ENCODE results near the gene IL31.

Gene IL31

GRCh38 chr12:122159882-122160281 is 14.1 kb downstream of the IL31 start:
- DNase-seq (ENCODE audit: low read depth in 1 of 2, low spot score in 1 of 2): no peak

GRCh38 chr12:122158700-122159285 is 15.2 kb downstream of the IL31 start:
- no peak for DNase-seq (ENCODE audit: low read depth in 1 of 2, low spot score in 1 of 2)

GRCh38 chr12:122155705-122156104 is 18.3 kb downstream of the IL31 start:
- DNase-seq (ENCODE audit: low read depth in 1 of 2, low spot score in 1 of 2): no peak

GRCh38 chr12:122152754-122153153 is 21.3 kb downstream of the IL31 start:
- DNase-seq (ENCODE audit: low read depth in 1 of 2, low spot score in 1 of 2): no peak

DNA sequence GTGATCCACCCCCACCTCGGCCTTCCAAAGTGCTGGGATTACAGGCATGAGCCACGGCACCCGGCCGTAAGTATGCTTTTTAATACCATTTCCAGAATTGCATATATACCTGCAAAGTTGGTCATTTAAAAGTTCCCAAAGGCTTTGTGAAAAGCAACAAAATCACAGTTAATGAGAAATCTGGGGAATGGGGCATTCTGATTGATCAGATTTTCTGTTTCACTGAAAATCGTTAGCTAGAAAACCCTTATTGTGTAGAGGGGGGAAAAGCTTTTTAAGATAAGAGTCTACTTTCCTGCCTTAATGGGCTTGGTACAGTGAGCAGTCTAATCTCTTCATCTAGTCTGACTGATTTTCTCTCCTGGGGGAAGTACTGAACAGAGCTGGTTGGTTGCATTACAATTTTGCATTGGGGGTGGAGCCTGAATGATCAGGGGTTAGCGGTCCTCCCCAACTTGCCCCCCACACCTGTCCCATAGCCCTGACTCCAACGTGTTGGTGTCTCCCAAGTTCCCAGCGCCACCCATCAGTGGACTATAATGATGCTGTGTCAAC is 23.8 kb downstream of the IL31 start:
- no peak for DNase-seq (ENCODE audit: low read depth in 1 of 2, low spot score in 1 of 2)

- no peak for DNase-seq (ENCODE audit: low read depth in 1 of 2, low spot score in 1 of 2)
Measured at GRCh38 chr12:122148657-122149056, 25.4 kb downstream of the IL31 start.

DNA sequence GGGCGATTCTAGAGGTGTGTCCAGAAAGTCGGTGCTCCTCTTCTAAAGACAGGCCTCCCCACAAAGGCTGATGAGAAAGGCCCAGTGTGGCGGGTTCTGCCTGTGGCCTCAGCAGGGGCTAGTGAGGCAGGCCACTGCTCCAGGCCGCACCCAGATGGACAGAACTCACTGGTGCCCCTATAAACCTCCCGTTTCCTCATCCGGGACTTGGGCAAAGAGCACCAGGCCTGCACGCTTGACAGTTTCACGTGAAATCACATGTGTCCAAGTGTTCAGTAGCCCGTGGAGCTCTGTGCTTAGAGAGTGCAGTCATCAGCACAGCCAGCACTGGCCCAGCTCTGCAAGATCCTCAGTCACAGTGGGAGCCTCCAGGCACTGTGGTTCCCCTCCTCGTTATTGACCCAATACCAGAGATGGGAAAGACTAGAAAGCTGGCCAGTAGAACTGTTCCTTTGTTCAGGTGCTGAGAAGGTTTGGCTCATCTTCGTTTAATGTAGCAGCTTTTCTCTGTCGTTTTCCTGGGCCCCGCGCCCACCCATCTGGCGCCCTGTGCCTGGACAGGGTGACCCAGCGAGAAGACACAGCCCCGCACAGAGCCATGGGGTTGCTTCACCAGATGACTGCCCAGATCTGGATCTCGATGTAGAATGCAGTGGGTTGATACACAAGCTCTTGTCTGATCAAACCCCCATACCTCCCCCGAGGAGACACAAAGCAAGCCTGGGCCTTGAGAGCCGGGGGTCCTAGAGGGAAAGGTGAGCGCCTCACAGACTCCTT is 26.3 kb downstream of the IL31 start:
- no peak for DNase-seq (ENCODE audit: low read depth in 1 of 2, low spot score in 1 of 2)

DNA sequence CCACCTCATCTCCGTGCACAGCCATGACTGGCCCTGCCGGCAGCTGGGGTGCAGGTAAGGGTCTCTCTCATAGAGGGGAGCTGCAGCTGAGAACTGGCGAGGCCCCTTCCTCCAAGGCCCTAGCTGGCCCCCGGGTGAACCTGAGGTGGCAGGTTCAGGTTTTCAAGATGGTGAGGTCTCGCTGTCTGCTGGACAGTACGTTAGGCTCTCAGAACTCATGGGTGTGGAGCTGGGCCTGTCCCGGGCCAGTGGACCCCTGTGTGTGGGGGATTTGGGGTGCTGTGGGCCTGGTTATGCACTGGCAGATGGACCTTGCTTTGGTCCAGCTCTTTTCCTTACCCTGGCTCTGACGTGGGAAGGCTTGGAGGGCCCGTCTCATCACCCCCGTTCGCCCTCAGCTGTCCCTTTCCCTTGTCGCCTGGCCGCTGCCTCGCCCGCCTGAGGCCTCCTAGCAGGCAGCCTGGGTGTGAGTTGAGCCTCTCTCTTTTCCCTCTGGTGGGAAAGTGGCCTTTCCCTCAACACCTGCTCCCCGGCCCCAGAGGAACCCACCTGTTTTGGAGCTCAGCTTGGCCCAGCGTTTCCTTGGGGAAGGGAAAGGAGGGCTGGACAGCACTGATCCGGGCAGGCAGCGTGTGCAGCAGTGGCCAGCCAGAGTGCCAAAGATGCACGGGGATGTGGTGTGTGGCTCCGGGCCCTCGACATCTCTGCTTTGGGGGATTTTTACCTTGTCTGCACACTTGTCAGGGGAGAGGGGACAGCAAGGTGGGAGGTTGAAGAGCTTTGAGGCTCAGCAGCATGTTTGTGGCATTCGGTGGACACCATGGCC is 28.3 kb downstream of the IL31 start:
- DNase-seq (ENCODE audit: low read depth in 1 of 2, low spot score in 1 of 2): no peak

- no peak for DNase-seq (ENCODE audit: low read depth in 1 of 2, low spot score in 1 of 2)
Measured at GRCh38 chr12:122144885-122145284, 29.1 kb downstream of the IL31 start.

GRCh38 chr12:122142857-122143256 is 31.2 kb downstream of the IL31 start:
- DNase-seq (ENCODE audit: low read depth in 1 of 2, low spot score in 1 of 2): no peak

DNA sequence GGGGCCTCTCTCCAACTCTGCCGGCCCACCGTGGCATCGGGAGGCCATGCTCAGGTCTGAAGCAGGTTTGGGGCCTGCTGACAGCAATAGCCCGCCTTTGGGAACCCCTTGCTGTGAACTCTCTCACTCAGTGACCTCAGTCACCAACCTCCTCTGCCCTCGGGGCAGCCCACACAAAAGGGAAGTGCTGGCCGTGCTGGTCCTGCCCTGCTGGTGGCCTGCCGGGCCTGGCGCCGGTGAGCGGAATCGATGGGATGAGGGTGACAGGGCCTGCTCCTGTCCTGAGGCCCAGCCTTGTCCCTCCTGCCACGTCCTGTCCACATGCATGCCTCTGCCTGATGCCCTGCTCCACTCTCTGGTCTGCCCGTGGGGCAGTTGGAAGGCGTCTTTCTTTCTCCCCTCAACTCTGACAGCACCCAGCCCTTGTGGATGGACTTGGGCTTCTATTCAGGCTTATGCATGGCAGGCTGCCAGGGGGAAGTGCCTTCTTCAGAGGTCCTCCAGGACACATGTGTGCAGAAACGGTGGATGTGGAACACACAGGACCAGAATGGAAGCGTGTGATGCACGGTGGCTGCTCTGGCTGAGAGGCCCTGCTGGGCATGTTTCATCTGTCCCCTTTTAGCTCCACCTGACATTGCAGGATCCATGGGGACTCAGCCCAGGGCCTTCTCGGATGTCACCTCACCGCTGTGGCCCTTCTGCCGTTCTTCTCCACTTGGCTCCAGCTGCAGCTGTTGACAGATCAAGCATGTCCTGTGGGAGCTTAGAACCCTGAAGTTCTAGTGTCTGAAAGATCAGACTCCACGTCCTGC is 31.9 kb downstream of the IL31 start:
- DNase-seq (ENCODE audit: low read depth in 1 of 2, low spot score in 1 of 2): no peak

DNA sequence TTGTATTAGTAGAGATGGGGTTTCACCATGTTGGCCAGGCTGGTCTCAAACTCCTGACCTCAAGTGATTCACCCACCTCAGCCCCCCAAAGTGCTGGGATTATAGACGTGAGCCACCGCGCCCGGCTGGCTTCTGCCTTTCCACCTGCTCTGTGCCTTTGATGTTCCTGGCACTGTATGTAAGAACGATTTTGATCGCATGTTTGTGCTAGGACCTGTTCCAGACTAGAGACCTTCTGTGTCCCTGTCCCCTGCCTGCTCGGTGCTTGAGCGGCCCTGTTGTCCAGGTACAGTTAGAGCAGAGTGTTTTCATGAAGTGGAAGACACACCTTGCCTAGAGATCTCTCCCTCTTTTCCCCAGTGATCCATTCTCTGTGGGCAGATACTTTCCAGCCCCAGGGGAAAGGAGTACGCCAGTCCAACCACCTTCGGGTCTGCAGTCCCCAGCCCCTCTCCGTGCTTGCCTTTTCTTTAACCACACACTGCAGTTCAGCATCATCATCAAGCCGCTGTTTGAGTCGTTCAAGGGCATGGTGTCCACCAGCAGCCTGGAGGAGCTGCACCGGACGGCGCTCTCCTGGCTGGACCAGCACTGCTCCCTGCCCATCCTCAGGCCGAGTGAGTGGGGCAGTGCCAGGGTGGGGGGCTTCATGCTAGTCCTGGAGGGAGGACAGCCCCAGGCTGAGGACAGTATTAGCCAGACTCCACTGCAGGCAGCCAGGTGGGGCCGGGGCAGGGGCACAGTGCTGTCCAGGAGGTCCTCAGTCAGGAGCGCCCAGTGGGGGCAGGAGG is 33.4 kb downstream of the IL31 start:
- DNase-seq (ENCODE audit: low read depth in 1 of 2, low spot score in 1 of 2): no peak

- no peak for DNase-seq (ENCODE audit: low read depth in 1 of 2, low spot score in 1 of 2)
Measured at GRCh38 chr12:122139941-122140340, 34.1 kb downstream of the IL31 start.

- no peak for DNase-seq (ENCODE audit: low read depth in 1 of 2, low spot score in 1 of 2)
Measured at GRCh38 chr12:122139266-122139665, 34.8 kb downstream of the IL31 start.

DNA sequence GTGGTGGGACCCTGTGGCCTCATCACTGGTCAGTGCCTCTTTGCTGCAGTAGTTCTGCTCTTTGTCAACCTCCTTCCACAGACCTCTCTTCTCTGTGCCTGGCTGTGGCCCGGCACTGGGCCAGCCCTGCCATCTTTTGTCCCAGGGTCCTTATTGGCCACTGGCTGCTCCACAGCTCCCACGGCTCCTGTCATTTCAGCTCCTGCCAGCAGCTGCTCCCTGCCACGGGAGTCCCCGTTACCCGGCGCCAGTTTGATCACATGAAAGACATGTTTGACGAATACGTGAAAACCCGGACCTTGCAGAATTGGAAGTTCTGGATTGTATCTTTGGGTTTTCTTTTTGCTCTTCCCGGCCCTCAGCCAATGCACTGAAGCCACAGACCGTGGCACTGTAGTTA is 35.4 kb downstream of the IL31 start:
- no peak for DNase-seq (ENCODE audit: low read depth in 1 of 2, low spot score in 1 of 2)

GRCh38 chr12:122138181-122138580 is 35.8 kb downstream of the IL31 start:
- no peak for DNase-seq (ENCODE audit: low read depth in 1 of 2, low spot score in 1 of 2)

- DNase-seq (ENCODE audit: low read depth in 1 of 2, low spot score in 1 of 2): no peak
Measured at GRCh38 chr12:122137681-122138080, 36.3 kb downstream of the IL31 start.

- DNase-seq (ENCODE audit: low read depth in 1 of 2, low spot score in 1 of 2): no peak
Measured at GRCh38 chr12:122137229-122137628, 36.8 kb downstream of the IL31 start.

DNA sequence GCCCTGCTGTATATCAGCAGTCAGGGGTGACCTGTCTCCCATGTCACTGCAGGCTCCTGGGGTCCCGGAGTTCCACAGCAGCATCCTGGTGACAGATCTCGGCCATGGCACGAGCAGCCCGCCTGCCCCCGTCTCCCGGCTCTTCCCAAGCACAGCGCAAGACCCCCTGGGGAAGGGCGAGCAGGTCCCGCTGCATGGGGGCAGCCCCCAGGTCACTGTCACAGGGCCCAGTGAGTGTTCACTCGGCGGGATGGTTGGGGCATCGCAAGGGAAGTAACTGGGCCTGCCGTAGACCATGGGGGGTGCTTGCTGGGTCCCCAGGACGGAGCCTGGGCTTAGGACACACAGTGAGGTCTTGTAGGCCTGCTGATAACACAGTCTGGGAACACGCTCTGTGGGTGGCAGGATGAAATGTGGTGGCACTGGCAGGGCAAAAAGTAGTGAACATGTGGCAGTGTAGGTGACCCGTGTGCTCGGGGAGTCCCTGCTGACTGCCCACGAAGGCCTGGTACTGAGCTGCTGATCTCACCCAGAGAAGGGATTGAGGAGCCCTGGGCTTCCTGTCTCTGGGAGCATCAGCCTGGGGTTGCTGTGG is 38.5 kb downstream of the IL31 start:
- no peak for DNase-seq (ENCODE audit: low read depth in 1 of 2, low spot score in 1 of 2)
